COLO668 (cell line): ENCODE measurements around the gene OSBPL1A.
"Not testable (repeated sequence)": the region's sequence is repeated elsewhere in the genome, so short reads cannot be mapped to it uniquely, and the experiment has no call there.

Experiments
- DNase-seq: peaks from one replicate; lab custom pipeline; 2025; ENCODE audit not compliant: unreplicated experiment; lab: John Stamatoyannopoulos, UW

The OSBPL1A gene

GRCh38 chr18:24189664-24190346 lies 207.8 kb downstream of the OSBPL1A start:
- DNase-seq: no peak

- no peak for DNase-seq
Measured at GRCh38 chr18:24189007-24189528, 208.6 kb downstream of the OSBPL1A start.

- no peak for DNase-seq
Measured at GRCh38 chr18:24188120-24188519, 209.5 kb downstream of the OSBPL1A start.

DNA sequence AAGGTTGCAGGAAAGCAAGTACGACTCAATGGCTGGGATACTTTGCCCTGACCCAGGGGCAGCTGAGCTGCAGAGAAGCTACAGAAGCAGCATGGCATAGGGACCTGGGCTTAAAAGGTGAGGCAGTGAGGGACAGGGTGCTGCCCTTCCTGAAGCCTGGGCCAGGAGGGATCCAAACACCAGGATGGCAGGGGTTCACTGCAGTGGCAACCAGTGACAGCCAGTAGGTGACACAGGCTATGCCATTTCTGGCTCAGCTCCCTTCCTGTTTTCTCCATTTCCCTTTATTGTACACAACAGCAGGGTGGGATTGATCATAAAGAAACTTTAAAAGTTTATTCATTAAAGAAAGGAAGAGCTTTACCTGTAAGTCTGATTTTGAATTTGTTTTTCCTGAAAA lies 209.9 kb downstream of the OSBPL1A start:
- no peak for DNase-seq

DNA sequence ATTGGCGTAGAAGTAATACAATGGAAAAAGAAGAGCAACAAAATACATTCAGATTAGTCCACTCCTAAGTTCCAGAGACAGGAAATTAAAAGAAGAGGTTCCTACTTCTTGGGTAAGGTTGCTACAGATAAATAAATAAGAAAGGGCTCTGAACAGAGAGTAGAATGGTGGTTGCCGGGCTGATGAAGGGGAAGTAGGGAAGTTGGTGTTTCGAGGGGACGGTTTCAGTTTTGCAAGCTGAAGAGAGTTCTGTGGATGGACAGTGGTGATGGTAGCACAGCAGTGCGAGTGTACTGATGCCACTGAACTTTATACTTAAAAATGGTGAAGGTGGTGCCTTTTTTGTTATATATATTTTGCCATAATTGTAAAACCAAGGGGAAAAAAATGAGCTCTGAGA lies 210.6 kb downstream of the OSBPL1A start:
- no peak for DNase-seq

DNA sequence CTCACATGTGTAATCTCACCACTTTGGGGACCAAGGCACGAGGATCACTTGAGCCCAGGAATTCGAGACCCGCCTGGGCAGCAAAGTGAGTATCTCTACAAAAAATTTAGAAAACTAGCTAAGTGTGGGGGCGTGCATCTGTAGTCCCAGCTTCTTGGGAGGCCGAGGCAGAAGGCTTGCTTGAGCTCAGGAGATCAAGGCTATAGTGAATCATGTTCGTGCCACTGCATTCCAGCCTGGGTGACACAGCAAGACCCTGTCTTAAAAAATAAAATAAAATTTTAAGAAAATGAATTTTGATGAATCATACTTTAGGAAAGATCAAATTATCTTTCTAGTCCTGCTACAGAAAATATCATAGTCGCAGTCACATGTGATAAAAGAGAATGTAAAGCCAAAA lies 211.8 kb downstream of the OSBPL1A start:
- DNase-seq: no peak

DNA sequence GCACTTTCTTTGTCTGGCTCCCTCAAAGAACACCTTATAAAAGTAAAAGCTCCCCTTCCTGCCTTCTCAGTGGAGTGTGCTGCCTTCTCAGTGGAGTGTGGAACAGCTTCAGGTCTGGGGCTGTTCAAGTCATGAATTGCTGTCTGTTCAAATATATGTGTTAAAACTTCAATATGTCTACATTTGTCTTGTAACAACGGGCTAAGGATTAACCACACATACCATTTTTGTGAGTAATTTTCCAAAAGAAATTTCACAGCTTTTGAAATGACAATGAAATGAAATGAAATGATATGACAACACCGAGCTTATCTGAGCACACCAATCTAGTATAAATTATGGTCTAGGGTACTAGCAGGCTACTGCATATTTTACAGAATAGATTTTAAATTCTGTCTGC lies 215.8 kb downstream of the OSBPL1A start:
- DNase-seq: no peak

GRCh38 chr18:24180048-24180447 lies 217.6 kb downstream of the OSBPL1A start:
- DNase-seq: no peak

- no peak for DNase-seq
Measured at GRCh38 chr18:24177499-24178133, 220.0 kb downstream of the OSBPL1A start.

- DNase-seq: peak; percentile 62
Measured at GRCh38 chr18:24176727-24177416, 220.8 kb downstream of the OSBPL1A start.

GRCh38 chr18:24173997-24174396 lies 223.6 kb downstream of the OSBPL1A start:
- no peak for DNase-seq

DNA sequence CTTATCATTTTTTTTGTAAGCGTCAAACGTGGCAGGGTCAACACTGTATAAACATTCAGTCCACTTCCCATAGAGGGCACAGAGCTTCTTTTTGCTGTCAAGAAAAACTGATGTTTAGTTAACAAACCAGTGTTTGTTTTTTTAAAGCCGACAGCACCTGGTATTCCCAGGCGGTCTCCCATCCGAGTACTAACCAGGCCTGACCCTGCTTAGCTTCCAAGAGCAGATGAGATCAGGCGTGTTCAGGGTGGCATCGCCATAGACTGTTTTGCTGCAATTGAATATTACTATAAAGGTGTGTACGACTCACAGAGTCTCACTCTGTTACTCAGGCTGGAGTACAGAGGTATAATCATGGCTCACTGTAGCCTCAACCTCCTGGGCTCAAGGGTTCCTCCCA lies 227.3 kb downstream of the OSBPL1A start:
- DNase-seq: no peak

GRCh38 chr18:24168496-24168895 lies 229.1 kb downstream of the OSBPL1A start:
- DNase-seq: no peak

- no peak for DNase-seq
Measured at GRCh38 chr18:24161304-24161703, 236.3 kb downstream of the OSBPL1A start.

DNA sequence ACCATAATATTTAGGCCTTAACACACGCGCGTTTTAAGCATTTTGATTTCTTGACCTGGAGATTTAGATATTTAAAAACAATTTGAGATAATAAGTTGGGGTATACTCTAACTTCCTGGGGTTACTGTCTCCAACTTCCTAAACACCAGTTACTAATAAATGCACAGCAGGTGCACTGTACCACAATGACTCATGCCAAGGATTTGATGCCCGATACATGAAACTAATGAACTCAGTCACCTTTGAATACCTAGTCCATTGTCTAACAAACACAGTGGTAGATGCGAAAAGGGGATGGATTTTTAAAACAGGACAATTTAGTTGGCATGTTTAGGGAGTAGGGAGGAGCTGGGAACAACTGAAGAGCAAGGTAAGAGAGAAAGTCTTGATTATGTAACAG lies 237.5 kb downstream of the OSBPL1A start:
- DNase-seq: no peak

DNA sequence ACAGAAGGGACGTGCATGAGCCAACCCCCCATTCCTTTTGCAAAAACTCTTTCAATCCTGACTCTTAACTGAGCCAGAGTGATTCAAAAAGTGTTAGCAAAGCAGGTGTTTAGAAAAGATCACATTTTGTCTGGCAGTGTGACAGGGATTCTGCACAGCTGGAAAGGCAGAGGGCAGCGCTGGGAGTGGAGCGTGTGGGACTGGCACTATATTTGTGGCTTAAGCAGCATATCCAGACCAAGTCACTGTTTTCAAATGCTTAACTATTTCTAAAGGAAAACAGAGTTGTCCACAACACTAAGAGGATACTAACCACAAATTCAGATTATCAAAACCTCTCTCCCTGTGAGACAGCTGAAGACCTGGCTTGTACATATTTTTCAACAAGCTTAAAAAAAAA lies 239.8 kb downstream of the OSBPL1A start:
- DNase-seq: no peak

GRCh38 chr18:24153397-24153796 lies 244.2 kb downstream of the OSBPL1A start:
- DNase-seq: no peak

DNA sequence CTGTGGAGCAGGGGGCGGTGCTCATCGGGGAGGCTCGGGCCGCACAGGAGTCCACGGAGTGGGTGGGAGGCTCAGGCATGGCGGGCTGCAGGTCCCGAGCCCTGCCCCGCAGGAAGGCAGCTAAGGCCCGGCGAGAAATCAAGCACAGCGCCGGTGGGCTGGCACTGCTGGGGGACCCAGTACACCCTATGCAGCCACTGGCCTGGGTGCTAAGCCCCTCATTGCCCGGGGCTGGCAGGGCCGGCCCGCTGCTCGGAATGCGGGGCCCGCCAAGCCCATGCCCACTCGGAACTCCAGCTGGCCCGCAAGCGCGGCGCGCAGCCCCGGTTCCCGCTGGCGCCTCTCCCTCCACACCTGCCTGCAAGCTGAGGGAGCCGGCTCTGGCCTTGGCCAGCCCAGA lies 248.0 kb downstream of the OSBPL1A start:
- not testable (repeated sequence) for DNase-seq

- no peak for DNase-seq
Measured at GRCh38 chr18:24142376-24142775, 255.2 kb downstream of the OSBPL1A start.

DNA sequence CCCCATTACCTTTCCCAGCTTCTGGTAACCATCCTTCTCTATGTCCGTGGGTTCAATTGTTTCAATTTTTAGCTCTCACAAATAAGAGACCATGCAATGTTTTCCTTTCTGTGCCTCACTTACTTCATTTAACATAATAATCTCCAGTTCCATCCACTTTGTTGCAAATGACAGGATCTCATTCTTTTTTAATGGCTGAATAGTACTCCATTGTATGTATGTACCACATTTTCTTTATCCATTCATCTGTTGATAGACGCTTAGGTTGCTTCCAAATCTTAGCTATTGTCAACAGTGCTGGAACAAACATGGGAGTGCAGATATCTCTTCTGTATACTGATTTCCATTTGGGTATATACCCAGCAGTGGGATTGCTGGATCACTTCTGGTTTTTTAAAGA lies 256.9 kb downstream of the OSBPL1A start:
- no peak for DNase-seq

DNA sequence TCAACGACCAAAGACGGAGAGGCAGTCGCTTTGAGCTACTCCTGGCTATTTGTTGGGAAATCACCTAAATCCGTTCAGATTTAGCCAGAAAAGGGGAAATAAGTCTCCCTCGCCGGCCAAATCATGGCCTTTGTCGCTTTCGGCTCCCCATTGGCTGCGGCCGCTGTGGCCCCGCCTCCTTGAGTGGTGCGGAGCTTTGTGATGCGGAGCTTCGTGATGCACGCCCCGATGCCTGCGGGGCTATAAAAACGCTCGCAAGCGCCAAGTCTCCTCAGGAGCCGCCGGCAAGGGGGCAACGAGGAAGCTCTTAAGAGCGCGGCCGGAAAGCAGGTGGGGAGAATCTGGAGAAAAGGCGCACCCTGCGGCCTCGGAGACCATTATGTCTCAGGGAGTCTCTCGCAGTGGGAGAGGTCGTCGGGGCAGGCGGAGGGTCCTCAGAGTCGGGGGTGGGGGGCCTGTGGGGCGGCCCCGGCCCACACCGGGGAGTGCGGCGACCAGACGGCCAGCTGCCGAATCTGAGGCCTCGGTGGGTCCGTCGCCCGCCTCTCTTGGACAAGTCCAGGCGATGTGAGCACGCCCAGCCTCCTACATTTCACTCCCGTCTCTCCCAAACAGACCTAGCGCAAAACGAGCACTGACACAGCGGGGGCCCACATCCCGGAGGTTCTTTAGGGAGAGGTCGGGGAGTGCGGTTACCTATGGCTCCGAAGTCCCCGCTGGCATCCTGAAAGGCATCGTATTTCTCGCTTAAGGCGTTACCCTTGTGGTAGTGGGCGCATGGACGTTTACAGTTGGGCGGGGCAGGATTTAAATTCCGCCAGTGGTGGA lies 258.6 kb downstream of the OSBPL1A start, which contains the start of gene CABYR:
Gene CABYR, plus strand, starts transcription at position 274 of the 828 bp plus-strand sequence. CDS start 4,053 bp downstream, outside the sequence.
- DNase-seq: peak; percentile 82
